ENCODE data around the gene TRIP13. TPM values are rescaled to one million over a fixed set of nuclear protein-coding genes. Genes with fewer than 3 reads are reported as not detected.

The TRIP13 gene
- total and polyA plus RNA-seq, 9 of the 15 experiments (the other 6 are each of a cell fraction or from before 2014, with no cell fraction given): 24.1 to 116 (median 53.2) TPM

GRCh38 chr5:891117-891836 lies 1.4 kb upstream of the TRIP13 start (continued):
- TF ChIP-seq, protein P1, sequence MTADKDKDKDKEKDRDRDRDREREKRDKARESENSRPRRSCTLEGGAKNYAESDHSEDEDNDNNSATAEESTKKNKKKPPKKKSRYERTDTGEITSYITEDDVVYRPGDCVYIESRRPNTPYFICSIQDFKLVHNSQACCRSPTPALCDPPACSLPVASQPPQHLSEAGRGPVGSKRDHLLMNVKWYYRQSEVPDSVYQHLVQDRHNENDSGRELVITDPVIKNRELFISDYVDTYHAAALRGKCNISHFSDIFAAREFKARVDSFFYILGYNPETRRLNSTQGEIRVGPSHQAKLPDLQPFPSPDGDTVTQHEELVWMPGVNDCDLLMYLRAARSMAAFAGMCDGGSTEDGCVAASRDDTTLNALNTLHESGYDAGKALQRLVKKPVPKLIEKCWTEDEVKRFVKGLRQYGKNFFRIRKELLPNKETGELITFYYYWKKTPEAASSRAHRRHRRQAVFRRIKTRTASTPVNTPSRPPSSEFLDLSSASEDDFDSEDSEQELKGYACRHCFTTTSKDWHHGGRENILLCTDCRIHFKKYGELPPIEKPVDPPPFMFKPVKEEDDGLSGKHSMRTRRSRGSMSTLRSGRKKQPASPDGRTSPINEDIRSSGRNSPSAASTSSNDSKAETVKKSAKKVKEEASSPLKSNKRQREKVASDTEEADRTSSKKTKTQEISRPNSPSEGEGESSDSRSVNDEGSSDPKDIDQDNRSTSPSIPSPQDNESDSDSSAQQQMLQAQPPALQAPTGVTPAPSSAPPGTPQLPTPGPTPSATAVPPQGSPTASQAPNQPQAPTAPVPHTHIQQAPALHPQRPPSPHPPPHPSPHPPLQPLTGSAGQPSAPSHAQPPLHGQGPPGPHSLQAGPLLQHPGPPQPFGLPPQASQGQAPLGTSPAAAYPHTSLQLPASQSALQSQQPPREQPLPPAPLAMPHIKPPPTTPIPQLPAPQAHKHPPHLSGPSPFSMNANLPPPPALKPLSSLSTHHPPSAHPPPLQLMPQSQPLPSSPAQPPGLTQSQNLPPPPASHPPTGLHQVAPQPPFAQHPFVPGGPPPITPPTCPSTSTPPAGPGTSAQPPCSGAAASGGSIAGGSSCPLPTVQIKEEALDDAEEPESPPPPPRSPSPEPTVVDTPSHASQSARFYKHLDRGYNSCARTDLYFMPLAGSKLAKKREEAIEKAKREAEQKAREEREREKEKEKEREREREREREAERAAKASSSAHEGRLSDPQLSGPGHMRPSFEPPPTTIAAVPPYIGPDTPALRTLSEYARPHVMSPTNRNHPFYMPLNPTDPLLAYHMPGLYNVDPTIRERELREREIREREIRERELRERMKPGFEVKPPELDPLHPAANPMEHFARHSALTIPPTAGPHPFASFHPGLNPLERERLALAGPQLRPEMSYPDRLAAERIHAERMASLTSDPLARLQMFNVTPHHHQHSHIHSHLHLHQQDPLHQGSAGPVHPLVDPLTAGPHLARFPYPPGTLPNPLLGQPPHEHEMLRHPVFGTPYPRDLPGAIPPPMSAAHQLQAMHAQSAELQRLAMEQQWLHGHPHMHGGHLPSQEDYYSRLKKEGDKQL (CRISPR knock-in tag; IDR thresholded peaks at IDR 0.05; ENCODE audit: borderline replicate concordance): no peak
- no peak for TF ChIP-seq CEBPG (CRISPR knock-in tag; IDR thresholded peaks at IDR 0.05)
- TF ChIP-seq CEBPG (tag; conservative IDR thresholded peaks at IDR 0.05 in 1 of 2, IDR thresholded peaks at IDR 0.05 in 1 of 2): no peak
- no peak for TF ChIP-seq IRF2 (CRISPR knock-in tag; IDR thresholded peaks at IDR 0.05)
- no peak for TF ChIP-seq HOXB6 (CRISPR knock-in tag; IDR thresholded peaks at IDR 0.05; ENCODE audit: borderline replicate concordance)
- TF ChIP-seq, protein P2, sequence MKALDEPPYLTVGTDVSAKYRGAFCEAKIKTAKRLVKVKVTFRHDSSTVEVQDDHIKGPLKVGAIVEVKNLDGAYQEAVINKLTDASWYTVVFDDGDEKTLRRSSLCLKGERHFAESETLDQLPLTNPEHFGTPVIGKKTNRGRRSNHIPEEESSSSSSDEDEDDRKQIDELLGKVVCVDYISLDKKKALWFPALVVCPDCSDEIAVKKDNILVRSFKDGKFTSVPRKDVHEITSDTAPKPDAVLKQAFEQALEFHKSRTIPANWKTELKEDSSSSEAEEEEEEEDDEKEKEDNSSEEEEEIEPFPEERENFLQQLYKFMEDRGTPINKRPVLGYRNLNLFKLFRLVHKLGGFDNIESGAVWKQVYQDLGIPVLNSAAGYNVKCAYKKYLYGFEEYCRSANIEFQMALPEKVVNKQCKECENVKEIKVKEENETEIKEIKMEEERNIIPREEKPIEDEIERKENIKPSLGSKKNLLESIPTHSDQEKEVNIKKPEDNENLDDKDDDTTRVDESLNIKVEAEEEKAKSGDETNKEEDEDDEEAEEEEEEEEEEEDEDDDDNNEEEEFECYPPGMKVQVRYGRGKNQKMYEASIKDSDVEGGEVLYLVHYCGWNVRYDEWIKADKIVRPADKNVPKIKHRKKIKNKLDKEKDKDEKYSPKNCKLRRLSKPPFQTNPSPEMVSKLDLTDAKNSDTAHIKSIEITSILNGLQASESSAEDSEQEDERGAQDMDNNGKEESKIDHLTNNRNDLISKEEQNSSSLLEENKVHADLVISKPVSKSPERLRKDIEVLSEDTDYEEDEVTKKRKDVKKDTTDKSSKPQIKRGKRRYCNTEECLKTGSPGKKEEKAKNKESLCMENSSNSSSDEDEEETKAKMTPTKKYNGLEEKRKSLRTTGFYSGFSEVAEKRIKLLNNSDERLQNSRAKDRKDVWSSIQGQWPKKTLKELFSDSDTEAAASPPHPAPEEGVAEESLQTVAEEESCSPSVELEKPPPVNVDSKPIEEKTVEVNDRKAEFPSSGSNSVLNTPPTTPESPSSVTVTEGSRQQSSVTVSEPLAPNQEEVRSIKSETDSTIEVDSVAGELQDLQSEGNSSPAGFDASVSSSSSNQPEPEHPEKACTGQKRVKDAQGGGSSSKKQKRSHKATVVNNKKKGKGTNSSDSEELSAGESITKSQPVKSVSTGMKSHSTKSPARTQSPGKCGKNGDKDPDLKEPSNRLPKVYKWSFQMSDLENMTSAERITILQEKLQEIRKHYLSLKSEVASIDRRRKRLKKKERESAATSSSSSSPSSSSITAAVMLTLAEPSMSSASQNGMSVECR (CRISPR knock-in tag; IDR thresholded peaks at IDR 0.05): peak; percentile 52
- peak; percentile 75 for TF ChIP-seq GABPA (tag; conservative IDR thresholded peaks at IDR 0.05; ENCODE audit: low read depth)
- TF ChIP-seq ZNF780A (CRISPR knock-in tag; IDR thresholded peaks at IDR 0.05): no peak
- TF ChIP-seq ZNF121 (CRISPR knock-in tag; conservative IDR thresholded peaks at IDR 0.05): no peak
- TF ChIP-seq, protein P3, sequence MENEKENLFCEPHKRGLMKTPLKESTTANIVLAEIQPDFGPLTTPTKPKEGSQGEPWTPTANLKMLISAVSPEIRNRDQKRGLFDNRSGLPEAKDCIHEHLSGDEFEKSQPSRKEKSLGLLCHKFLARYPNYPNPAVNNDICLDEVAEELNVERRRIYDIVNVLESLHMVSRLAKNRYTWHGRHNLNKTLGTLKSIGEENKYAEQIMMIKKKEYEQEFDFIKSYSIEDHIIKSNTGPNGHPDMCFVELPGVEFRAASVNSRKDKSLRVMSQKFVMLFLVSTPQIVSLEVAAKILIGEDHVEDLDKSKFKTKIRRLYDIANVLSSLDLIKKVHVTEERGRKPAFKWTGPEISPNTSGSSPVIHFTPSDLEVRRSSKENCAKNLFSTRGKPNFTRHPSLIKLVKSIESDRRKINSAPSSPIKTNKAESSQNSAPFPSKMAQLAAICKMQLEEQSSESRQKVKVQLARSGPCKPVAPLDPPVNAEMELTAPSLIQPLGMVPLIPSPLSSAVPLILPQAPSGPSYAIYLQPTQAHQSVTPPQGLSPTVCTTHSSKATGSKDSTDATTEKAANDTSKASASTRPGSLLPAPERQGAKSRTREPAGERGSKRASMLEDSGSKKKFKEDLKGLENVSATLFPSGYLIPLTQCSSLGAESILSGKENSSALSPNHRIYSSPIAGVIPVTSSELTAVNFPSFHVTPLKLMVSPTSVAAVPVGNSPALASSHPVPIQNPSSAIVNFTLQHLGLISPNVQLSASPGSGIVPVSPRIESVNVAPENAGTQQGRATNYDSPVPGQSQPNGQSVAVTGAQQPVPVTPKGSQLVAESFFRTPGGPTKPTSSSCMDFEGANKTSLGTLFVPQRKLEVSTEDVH (IDR thresholded peaks at IDR 0.05; ENCODE audit: low read depth, partially characterized antibody): no peak
- TF ChIP-seq NEUROD1 (IDR thresholded peaks at IDR 0.05; ENCODE audit: borderline replicate concordance, low read depth, low read length, partially characterized antibody): no peak
- TF ChIP-seq ZNF445 (CRISPR knock-in tag; IDR thresholded peaks at IDR 0.05; ENCODE audit: low read depth): no peak
- peak in 1 of 2 experiments; percentile 82; a peak in 2 of 4 replicates for TF ChIP-seq HDAC1 (IDR thresholded peaks at IDR 0.05)
- peak; percentile 60; the same call in 1 of the 2 replicates for TF ChIP-seq POLR2G (IDR thresholded peaks at IDR 0.05; ENCODE audit: low read depth, low read length)

Measured in K562 (cell line).